OCI-LY1 (cell line): ENCODE results near the gene ITGA1.

ENCODE experiments used
- CTCF ChIP-seq: fragments of 200-600 bp; sonication (generic), shearing (Covaris generic); IDR thresholded peaks from 2 replicates; pipeline ENCODE4 v1.5.1; 2017; ENCODE audit warnings: mild to moderate bottlenecking, antibody characterized with exemption, low read length, moderate library complexity, mixed read lengths
- EZH2 ChIP-seq: fragments of 200-600 bp; sonication (generic), shearing (Covaris generic); IDR thresholded peaks from 2 replicates; pipeline ENCODE4 v1.8.0; 2017; ENCODE audit warnings: borderline replicate concordance, mixed run types, mild to moderate bottlenecking, antibody characterized with exemption, low read length, moderate library complexity, mixed read lengths

GRCh38 chr5:52834320-52834719, 46.6 kb downstream of the ITGA1 start:
- TF ChIP-seq EZH2 (no peak), CTCF (no peak)
